WI38 (cell line): Measurements from ENCODE around the gene TLNRD1.
"Not testable (repeated sequence)": the region's sequence is repeated elsewhere in the genome, so short reads cannot be mapped to it uniquely, and the experiment has no call there.

Experiments used
- H3K4me3 ChIP-seq: 2 replicates; pipeline ENCODE4 v1.5.1; 2011; ENCODE audit warnings: low read depth, mild to moderate bottlenecking, control low read depth, low read length
- TF ChIP-seq, protein P1 (sequence below): IDR thresholded peaks from 2 replicates; pipeline ENCODE4 v1.5.1; 2012; ENCODE audit warnings: low read depth, mild to moderate bottlenecking, control low read depth, low read length

The TLNRD1 gene

DNA sequence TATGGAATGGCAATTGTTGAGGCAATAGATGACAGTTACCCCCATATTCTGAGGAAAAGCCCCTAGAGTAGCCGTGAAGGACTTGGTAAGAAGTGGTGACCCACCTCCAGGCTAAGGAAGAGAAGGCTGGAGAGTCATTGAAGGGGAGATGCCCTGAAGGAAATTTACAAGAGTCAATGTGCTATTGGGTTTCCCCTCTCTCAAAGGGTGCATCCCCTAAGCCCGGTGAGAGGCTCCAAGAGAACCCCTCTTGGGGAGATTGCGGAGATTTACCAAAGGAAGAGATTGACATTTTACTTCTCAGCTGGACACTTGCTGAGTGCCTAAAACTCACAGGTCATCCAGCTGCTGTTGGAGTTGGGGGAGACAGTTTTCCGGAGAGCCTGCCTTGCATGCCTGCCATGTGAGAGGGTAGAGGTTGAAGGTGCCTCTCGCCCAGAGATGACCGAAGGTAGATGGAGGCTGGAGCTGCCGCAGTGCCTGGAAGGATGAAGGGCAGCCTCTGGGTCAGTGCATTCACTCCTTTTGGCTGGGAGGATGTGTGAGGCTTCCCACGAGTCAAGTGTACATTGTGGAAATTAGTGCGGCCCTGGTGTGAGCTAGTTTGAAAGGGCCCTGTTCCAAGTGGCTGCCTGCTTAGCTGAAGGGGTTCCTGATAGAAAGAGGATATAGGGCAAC is 41.8 kb upstream of the TLNRD1 start:
- TF ChIP-seq, protein P1, sequence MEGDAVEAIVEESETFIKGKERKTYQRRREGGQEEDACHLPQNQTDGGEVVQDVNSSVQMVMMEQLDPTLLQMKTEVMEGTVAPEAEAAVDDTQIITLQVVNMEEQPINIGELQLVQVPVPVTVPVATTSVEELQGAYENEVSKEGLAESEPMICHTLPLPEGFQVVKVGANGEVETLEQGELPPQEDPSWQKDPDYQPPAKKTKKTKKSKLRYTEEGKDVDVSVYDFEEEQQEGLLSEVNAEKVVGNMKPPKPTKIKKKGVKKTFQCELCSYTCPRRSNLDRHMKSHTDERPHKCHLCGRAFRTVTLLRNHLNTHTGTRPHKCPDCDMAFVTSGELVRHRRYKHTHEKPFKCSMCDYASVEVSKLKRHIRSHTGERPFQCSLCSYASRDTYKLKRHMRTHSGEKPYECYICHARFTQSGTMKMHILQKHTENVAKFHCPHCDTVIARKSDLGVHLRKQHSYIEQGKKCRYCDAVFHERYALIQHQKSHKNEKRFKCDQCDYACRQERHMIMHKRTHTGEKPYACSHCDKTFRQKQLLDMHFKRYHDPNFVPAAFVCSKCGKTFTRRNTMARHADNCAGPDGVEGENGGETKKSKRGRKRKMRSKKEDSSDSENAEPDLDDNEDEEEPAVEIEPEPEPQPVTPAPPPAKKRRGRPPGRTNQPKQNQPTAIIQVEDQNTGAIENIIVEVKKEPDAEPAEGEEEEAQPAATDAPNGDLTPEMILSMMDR: no peak
- H3K4me3 ChIP-seq: no peak overlapping the region

DNA sequence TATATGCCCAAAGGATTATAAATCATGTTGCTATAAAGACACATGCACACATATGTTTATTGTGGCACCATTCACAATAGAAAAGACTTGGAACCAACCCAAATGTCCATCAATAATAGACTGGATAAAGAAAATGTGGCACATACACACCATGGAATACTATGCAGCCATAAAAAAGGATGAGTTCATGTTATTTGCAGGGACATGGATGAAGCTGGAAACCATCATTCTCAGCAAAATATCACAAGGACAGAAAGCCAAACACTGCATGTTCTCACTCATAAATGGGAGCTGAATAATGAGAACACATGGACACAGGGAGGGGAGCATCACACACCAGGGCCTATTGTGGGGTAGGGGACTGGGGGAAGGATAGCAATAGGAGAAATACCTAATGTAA is 35.3 kb upstream of the TLNRD1 start:
- not testable (repeated sequence) for H3K4me3 ChIP-seq

DNA sequence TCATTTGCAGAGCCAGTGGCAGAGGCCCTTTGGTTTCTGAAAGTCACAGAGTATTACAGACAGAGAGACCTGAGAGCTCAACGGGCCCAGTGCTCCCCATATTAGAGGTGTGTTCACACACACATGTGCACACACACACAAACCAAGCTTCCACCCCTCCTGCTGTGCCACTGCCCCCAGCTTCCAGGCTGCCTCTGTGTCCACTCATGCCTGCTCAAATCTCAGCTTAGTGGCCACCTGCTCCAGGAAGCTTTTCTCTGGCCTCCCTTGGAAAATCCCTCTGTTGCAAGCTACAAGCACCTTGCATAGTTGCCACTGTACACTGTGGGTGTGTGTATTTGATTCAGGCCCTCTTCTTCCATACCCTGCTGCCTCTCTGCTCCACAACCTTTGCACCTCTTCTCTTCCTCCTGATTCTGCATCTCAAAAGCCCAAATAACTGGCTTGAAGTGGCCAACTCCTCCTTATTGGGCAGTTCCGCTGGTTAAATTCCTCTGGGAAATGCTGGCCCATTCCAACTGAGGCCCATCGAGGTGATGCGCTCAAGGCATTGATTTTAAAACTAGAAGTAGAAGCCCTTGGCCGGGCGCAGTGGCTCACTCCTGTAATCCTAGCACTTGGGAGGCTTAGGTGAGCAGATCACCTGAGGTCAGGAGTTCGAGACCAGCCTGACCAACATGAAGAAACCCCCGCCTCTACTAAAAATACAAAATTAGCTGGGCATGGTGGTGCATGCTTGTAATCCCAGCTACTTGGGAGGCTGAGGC is 34.1 kb upstream of the TLNRD1 start:
- H3K4me3 ChIP-seq: no peak overlapping the region
- TF ChIP-seq, protein P1: no peak

DNA sequence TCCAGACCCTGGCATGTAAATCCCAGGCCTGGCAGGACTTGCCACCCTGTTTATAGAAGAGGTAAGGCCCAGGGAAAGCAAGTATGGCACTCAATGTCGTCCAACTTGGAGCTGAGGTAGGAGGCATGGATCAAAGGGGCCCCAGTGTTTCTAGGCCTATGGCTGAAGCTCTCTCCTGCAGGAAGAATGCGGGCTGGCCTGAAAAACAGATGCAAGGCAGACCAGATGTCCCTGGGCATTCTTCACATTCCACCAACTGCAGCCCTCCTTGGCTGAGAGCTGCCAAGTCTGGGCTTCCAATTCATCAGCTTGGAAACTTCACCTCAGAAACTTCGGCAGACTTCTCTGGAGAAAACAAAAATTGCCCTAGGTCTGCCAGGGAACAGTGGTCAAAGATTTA is 33.3 kb upstream of the TLNRD1 start:
- TF ChIP-seq, protein P1: no peak
- no peak overlapping the region for H3K4me3 ChIP-seq

DNA sequence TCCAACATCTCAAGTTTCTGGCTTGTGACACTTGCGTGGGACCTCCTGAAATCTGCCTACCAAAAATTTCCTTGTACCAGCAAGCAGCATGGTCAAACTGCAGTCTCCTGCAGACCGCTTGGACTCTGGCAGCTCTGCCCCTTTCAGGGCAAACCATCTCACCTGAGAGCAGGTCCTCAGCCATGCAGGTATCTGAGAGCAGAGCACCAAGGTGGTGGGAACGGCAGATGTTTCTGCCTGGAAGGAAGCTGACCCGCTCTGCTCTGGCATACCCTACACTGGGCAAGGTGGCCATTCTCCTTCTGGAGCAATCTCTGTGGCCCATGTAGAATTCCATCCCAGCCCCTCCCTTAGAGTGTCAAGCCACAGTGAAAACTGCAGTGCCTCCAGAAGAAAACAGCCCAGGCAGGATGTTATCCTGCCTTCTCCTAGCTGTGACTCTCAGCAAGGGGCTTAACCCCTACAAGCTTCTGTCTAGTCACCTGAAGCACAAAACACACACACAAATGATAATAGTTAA is 32.7 kb upstream of the TLNRD1 start:
- TF ChIP-seq, protein P1: no peak
- no peak overlapping the region for H3K4me3 ChIP-seq

DNA sequence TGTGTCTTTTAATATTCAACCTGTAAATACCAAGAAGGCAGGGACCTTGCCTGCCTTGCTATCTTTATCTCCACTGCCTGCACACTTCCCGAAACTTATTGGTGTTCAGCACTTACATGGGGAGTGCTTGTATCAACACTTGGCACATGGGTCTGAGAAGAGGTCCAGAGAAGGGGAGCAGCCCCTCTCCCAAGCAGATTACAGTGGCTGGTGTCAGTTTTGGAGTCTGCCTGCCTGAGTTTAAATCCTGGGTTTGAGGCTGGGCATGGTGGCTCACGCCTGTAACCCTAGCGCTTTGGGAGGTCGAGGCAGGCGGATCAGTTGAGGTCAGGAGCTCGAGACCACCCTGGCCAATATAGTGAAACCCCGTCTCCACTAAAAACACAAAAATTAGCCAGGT is 31.4 kb upstream of the TLNRD1 start:
- H3K4me3 ChIP-seq: no peak overlapping the region
- TF ChIP-seq, protein P1: no peak

DNA sequence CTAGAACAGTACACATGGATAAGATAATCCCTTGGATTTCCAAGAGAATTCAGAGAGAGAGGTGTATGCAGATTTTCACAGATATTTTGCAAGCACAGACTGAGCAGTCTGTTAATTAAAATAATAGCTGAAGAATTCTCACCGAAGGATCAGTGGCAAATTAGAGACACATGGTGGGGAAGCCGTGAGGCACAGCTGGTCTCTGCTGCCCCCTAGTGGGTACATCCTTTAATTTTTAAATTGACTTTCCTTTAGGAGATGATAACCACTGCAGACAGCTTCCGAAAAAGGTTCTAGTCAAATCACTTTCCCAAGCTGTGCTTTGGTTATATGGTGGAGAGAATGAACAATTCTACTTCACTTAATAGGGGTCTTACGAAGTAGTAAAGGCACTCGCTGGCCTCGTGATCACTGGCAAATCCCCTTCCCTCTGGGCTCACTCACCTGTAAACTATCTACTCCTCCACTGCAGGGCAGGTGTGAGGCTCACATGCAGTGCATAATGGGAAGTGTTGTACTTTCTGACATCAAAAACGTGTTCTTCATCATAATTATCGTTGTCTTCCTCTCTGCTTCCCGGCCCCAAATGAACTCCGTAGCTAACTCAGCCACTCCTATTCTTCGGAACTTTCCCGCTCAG is 30.6 kb upstream of the TLNRD1 start:
- H3K4me3 ChIP-seq: no peak overlapping the region

More for the DNA sequence above, 30.6 kb upstream of the TLNRD1 start:
- TF ChIP-seq, protein P1: peak; percentile 70
